GM21526 (cell line): ENCODE measurements around the gene RNF144B.
"Not testable (repeated sequence)": the region's sequence is repeated elsewhere in the genome, so short reads cannot be mapped to it uniquely, and the experiment has no call there.

ENCODE experiments used
- ATAC-seq: cut with Tn5 transposase; IDR thresholded peaks from one replicate; pipeline ENCODE4 v1.9.1; 2021; ENCODE audit warnings: moderate library complexity; ENCODE audit not compliant: unreplicated experiment, low FRiP score

RNF144B gene

DNA sequence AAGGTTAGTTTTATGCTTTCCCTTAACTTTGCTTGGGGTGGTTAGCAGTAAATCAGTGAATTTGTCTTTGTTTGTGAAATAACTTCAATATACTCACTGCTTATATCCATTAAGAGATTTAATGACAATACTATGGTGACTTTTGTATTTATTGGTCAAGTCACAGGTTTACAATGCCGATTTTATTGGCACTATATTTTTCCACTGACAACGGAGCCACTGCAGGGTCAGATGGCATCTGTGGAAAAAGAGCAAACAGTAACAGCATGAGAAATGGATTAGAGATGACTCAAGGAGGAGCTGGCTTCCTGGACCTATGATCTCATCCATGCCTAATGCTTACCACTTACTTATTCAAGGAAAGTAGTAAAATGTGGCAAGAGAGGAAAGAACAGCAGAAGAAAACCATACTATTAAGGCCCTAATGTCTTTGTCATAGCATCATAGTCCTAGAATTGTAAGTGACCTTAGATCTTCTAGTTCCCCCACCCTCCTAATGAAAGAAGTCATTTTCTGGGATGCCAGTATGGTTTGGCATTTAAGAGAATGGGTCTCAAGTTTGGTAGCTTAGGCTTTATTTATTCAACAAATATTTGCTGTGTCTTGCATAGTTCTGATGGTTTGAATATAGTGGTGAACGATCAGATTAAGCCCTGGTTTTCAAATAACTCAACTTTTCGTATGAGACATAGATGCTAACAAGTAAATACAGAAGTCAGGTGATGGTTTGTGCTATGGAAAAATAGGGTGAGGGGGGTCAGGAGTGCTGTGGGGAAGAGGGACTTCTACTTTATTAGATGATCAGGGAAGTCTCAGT lies 18.5 kb downstream of the RNF144B start:
- no peak for ATAC-seq

DNA sequence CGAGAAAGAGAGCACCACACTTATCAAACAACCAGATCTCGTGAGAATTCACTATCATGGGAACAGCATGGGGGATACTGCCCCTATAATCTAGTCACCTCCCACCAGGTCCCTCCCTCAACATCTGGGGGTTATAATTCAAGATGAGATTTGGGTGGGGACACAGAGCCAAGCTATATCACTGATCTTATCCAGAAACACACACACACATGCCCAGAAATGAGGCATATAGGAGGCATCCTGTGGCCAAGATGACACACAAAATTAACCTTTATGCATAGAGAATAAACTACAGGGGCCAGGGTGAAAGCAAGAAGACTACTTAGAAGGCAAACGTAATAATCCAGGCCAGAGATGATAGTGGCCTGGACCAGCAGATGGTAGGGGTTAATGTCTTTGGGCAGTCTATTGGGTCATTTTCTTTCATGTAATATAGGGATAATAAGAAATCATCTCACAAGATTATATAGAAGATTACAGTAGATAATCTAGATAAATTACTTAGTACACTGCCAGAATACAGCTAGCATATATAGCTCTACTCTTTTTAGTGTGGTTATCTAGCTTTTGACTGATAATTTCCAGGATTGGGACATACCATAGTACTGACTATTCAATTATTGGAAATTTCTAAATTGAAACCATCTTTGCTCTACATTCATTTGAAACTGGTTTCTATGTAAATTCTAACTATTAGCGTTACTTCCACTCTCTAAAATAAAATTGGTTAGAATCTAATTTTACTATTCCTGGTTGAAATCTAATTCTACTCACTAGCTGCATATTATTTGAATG lies 20.0 kb downstream of the RNF144B start:
- ATAC-seq, result no peak

DNA sequence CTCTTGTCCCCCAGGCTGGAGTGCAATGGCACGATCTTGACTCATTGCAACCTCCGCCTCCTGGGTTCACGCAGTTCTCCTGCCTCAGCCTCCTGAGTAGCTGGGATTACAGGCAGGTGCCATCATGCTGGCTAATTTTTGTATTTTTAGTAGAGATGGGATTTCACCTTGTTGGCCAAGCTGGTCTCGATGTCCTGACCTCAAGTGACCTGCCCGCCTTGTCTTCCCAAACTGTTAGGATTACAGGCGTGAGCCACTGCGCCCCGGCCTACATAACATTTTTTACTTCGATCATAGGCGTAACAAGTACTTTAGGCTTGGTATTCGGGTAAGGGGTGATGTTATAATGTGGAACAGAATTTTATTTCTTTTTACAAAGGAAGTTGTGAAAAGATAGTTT lies 22.5 kb downstream of the RNF144B start:
- not testable (repeated sequence) for ATAC-seq

GRCh38 chr6:18410412-18410811 lies 23.3 kb downstream of the RNF144B start:
- ATAC-seq, result no peak

- no peak for ATAC-seq
These were observed 24.9 kb downstream of the RNF144B start for GRCh38 chr6:18412068-18412467.

- no peak for ATAC-seq
These were observed 25.5 kb downstream of the RNF144B start for GRCh38 chr6:18412644-18413043.

DNA sequence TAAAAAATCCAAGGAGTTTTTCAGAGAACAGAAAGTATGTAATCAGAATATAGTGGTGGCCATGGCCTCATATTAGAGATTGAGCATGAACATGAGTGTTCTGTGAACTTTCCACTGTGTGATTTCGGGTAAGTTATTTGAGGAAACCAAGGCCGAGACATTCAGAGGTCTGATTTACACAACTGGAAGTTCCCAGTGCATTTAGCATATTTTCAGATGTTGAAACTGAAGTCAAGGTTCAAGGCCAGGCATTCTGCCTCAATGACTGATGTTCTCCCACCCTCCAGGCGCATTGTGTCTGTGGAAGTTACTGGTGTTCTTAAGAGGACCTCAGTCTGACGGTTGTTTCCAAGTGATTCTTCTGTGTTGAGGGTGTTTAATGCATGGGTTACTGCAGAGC lies 26.2 kb downstream of the RNF144B start:
- no peak for ATAC-seq

DNA sequence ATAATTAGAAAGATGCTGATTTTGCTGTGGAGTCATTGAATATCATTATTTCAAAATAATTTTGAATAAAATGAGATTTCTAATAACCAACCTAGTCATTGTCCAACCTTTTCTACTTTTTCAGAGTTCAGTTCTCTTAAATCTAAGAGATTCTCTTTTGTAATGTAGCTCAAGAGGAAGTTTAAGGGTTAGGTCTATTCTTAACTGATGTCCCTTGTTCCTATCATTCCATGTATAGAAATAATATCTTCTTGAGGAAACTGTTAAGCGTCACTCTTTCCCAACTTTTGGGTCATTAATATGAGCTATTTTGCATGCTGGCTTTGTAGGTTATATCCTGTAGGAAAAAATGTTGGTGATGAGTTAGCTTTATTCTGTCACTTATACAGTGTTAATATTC lies 27.0 kb downstream of the RNF144B start:
- no peak for ATAC-seq

GRCh38 chr6:18415207-18415606 lies 28.1 kb downstream of the RNF144B start:
- ATAC-seq, result no peak

- no peak for ATAC-seq
These were observed 28.7 kb downstream of the RNF144B start for GRCh38 chr6:18415671-18416340.

- no peak for ATAC-seq
These were observed 29.2 kb downstream of the RNF144B start for GRCh38 chr6:18416341-18416679.

GRCh38 chr6:18420328-18420727 lies 33.2 kb downstream of the RNF144B start:
- no peak for ATAC-seq

- ATAC-seq, result no peak
These were observed 35.0 kb downstream of the RNF144B start for GRCh38 chr6:18422136-18422535.

- ATAC-seq, result no peak
These were observed 36.3 kb downstream of the RNF144B start for GRCh38 chr6:18423426-18423825.

- ATAC-seq, result no peak
These were observed 37.1 kb downstream of the RNF144B start for GRCh38 chr6:18424201-18424600.

DNA sequence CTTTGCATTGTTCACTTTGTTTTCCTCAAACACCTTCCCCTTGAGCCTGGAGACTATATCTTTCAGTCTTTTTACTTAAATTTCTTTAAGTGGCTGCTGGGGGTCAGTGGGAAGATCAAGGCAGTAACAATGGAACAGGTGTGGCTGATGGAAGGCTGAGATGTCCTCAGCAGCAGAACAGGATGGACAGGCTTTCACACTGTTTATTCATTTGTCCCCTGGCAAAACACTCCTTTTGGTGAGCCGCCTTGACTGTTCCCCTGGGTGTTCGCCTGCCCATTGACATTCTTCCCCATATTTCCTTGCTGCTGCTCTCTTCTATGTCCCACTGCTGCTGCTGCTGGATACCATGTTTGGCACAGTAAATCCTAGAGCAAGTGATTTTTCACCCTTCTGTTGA lies 38.1 kb downstream of the RNF144B start:
- ATAC-seq, result no peak

- no peak for ATAC-seq
These were observed 40.1 kb downstream of the RNF144B start for GRCh38 chr6:18427296-18427695.

- no peak for ATAC-seq
These were observed 42.6 kb downstream of the RNF144B start for GRCh38 chr6:18429655-18430297.

DNA sequence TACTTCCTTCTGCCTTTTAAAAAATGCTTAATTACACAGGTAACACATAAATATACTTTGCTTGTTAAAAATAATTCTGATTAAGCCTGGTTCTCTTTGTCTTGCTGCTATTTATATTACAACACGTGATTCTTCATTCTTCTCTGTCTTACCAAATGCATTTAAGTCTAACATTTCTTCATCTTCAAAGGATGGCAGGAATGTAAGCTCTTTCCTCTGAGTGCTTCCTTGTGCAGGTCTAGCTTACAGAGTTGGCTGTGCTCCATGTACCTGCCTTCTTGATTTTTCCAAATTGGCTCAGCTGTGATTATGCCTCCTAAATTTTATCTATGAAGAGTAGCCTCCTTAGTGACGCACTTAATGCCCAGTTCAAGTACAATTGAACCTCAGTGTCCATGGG lies 44.4 kb downstream of the RNF144B start:
- no peak for ATAC-seq

GRCh38 chr6:18432180-18432579 lies 45.0 kb downstream of the RNF144B start:
- ATAC-seq, result no peak

- ATAC-seq, result no peak
These were observed 45.5 kb downstream of the RNF144B start for GRCh38 chr6:18432619-18433018.
